DMS 273 (cell line): ENCODE data around the gene ATG10.

Source experiments
- DNase-seq: peaks from one replicate; lab custom pipeline; 2025; ENCODE audit not compliant: unreplicated experiment; lab: John Stamatoyannopoulos, UW

ATG10 gene

DNA sequence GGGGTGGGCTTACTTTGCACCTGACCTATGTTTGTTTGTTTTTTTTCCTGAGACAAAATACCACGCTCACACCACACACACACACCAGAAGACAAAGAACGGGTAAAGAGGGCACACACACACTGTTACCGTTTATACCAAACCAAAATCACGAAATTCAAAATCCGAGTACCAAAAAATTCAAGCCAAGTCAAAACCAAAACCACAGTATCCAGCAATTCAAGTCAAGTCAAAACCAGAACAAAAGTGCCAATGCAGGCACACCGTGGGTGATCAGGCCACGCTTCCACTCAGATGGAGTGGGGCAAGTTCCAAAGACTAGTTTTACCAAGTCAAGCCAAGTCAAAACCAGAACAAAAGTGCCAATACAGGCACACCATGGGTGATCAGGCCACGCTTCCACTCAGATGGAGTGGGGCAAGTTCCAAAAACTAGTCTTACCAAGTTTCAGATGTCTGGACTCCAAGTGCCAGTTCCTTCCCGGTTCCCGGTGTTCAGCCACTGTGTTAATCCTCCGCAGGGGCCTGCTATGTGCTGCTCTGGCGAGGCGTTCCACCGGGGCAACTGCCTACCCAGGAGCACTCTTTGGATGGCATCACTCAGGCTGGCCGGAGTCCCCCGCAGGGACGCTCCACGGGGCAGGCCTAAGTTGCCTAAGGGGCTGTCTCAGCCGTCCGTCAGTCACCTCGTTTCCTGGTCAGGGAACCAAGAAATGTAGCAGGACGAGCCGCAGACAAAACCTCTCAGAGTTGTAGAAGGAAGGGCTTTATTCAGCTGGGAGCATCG lies 300.9 kb downstream of the ATG10 start:
- DNase-seq = peak; percentile 43

DNA sequence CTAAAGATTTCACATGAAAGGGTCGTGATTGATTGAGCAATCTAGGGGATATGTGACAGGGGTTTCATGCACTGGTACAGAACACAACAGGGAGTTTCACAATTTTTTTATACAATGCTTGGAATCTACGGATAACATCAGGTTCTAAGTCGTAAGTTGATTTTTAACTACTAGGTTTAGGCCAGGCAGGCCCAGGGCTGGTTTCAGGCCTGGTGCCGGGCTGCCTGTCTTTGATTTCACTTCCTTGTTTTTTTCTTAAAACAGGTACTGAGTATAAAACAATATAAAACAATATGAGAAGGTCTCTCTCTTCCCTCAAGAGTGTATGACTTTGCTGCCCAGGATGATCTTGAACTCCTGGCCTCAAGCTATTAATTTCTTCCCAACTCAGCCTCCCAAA lies 301.6 kb downstream of the ATG10 start:
- DNase-seq = peak; percentile 57

DNA sequence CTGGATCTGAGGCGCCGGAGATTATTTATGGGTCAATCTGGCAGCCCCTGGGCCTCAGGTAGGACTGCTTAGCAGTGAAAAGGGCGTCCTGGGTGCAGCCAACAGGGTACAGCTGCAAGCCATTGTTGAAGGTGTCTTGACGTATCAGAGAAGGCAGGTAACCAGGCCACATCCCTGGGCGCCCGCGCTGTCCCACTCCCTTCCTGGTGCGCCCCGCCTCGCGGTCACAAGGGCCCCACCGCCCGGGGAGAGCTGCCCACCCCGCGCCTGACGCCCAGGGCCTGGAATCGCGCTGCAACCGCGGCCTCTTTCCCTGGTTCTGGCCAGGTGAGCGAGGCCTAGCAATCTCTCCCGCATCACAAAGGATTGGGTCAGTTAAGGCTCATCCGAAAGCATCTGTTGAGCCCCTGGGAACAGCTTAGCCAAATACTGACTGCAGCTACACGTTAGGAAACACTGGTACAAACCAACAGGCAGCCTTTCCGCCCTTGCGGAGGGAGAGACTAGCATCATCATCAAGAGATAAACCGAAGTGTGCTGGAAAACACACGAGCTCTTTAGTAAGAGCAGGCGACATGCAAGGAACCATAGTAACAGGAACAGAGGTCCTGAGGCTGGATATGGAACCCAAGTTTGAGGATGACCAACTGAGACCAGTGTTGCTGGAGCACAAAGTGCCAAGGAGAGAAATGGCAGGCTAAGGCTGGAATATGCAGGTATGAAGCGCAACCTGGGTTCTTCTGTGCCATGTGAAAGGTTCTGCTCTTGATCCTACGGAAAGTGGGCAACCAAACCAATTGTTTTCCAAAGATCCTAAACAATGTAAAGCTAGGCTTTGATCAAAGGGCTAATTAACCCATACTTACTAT lies 302.8 kb downstream of the ATG10 start:
- peak; percentile 69 for DNase-seq

DNA sequence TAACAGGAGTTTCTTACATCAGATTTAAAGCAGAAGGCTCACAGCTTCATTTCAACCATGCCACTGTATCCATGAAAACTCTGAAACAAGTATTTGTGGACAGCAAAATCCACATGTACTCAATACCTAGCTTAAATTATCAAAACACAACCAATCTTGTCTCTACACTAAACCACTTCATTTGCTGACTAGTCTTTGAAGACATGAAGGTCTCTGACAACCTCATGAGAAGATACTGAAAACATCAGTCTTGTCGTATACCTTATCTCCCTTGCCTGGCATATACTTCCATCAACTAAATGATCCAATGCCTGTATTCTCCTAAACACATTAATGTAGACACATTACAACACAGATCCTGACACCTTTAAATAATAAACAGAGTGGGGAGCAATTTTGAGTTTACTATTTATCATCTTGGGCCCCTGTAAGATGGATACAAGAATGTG lies 303.4 kb downstream of the ATG10 start:
- peak; percentile 39 for DNase-seq

DNA sequence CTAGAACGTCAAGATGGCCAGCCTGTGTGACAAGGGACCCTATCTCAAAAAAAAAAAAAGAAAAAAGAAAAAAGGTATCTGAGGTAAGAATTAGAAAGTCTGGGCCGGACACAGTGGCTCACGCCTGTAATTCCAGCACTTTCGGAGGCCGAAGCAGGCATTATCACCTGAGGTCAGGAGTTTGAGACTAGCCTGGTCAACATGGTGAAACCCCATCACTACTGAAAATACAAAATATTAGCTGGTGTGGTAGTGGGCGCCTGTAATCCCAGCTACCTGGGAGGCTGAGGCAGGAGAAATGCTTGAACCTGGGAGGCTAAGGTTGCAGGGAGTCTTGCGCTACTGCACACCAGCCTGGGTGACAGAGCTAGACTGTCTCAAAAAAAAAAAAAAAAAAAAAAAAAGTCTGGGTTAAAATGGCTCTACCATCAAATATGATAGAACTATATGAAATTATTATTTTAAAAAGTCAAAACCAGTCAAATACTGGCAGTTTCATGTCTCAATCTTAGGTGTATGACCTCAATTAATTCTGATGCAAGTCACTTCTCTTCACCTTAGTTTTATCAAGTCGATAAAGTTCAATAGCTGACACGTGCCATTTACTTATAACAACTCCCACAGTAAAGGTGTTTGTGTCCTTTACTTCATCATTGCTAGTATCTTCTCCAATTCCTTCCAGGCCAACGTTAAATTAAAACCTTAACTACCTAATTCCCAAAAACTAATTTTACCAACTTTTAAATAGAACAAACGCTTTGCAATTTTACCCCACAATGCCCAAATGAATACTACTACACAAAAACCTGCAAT lies 305.2 kb downstream of the ATG10 start:
- peak; percentile 17 for DNase-seq

DNA sequence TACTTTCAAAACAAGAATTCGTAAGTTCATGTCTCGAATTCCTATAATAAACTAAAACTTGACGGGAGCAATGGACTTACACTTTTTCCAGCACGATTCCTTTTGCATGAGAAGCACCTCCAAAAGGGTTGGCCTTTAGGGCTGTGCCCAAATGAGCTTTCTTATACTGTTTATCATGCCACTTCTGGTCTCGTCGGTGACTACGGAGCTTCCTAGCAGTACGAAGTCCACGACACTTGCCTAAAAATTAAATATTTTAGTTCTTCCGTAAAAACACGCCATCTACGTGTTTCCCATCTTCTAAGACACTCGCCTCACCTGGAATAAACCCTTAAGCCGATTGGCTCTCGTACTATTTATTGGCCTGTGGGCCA lies 305.8 kb downstream of the ATG10 start:
- DNase-seq = peak; percentile 60

DNA sequence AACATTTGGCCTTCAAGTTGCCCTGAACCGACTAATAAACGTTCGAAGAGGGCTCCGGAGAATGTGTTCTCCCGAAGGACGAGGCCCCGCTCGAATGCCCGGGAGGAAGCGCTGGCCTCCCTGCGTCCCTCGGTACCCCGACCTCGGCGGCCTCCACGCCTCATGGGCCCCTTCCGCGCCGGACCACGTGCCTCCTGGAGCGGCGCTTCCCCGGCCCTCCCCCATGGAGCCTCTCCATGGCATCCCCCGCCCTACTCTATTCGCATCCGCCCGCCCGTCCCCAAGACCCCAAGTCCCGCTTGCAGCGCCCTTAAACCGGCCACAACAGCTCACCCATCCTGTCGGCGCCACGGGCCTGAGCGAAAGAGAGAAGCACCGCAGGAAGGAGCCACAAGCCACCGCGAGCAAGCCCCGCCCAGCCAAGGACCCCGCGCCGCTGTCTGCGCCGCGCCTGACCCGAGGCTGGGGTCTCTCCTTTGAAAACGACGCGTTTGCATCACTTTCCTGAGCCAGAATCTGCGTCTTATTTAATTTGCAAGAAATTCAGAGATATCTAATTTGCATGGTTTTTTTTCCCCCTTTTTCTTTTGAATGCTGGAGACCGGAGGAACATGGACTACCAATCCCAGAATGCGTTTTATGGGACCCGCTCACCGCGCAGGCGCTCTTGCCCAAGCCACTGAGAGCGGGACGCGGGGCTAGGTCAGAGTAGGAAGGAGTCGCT lies 306.3 kb downstream of the ATG10 start, which contains the start of gene RPS23:
RPS23 (minus strand) TSS at position 368 of the 724 bp plus-strand sequence; CDS start at position 337, 31 bp downstream.
- DNase-seq = peak; percentile 97

DNA sequence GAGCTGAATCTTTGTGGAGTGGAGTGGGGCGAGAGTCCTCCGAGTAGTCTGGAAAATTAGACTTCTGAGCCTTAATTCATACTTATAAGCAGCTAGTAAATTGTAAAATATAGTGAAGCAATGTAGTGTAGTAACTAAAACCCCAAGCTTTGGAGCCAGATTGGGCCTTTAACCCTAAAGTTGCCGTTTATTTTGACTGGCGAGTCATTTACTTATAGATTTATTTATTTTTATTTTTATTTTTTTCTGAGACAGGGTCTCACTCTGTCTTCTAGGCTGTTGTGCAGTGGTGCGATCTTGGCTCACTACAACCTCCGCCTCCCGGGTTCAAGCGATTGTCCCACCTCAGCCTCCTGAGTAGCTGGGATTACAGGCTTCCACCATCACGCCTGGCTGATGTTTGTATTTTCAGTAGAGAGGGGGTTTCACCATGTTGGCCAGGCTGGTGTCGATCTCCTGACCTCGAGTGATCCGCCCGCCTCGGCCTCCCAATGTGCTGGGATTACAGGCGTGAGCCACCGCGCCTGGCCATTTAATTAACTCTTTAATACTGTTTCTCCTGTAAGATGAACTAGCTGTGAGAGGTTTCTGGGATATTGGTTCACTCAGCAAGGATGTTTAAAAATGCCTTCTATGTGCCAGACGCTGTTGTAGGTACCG lies 307.0 kb downstream of the ATG10 start:
- no peak for DNase-seq

DNA sequence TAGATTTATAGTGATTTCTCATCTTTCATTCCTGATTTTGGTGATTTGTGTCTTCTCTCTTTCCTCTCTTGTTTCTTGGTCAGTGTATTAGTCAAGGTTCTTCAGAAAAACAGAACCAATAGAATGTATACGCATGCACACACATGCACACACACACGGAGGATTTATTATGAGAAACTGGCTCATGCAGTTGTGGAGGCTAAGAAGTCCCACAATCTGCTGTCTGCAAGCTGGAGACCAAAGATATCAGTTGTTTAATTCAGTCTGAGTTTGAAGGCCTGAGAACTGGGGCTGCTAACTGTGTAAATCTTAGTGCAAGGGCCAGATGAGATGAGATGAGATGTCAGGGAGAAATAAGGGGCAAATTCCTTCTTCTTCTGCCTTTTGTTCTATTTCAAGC lies 312.1 kb downstream of the ATG10 start:
- no peak for DNase-seq

DNA sequence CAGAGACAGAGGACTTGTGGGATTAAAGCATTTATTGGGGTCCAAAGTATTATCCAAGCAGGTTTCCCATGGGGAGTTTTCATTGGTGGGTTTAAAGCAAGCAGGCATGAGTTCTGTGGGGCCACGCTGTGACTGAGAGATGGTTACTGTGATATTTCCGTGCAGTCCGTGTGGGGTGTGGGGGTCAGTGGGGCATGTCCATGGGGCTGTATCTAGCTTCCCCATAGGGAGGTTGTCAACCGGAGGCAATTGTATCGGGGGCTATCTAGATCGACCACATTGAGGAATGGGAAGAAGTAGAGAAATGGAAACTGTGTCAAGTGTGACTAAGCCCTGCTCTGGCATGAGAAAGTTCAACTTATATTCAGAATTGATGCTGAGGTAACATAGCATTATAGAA lies 313.4 kb downstream of the ATG10 start:
- no peak for DNase-seq

DNA sequence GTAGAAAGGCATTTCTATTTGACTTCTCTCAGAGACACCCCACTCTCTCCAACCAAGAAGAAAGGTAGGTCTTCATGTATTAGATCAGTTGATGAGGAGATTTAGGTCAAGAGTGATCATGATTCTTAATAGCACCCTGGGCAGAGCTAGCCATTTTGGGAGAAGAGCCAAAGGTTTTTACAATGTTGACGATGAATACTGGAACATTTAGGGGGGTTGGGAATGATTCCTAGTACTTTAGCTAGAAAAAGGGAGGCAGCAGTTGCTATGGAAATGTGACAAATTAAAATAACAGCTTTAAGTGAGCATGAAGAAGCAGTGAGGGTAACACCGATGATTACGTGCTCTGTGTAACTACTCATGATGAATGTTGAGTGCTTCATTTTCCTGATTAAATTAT lies 315.8 kb downstream of the ATG10 start:
- DNase-seq = no peak

DNA sequence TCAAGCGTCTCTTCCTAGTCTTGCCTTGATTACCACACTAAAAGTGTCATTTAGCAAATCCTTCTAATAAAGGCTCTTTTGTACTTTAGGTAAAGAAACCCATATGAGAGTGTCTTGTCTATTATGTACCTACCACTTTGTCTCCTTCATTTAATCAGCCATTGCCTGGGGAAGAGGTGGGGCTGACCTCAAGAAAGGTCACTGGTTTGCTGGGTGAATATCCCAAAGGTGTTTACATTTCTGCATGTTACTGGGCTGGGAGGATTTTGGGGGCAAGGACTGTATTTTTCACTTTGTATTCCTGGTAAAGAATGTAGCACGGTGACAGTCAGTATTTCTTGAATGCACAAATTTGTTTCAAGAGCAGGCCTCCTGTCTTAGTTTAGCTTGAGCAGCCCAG lies 318.2 kb downstream of the ATG10 start:
- no peak for DNase-seq

DNA sequence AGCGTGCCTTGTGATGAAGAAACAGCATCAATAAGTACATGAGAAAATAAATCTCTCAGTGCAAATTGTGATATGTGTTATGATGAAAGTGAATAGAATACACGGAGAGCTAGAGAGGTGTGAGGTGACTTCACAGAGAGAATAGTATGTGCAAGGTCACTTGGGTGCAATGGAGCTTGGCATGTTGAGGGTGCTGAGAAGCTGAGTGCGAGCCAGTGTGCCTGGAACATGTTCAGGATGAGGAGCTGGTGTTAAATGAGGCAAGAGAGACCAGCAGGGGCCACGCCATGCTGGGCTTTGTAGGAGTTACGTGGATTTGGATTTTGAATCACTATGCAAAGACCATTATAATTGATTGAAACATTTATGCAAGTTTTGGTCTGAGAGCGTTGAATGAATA lies 319.1 kb downstream of the ATG10 start:
- no peak for DNase-seq

DNA sequence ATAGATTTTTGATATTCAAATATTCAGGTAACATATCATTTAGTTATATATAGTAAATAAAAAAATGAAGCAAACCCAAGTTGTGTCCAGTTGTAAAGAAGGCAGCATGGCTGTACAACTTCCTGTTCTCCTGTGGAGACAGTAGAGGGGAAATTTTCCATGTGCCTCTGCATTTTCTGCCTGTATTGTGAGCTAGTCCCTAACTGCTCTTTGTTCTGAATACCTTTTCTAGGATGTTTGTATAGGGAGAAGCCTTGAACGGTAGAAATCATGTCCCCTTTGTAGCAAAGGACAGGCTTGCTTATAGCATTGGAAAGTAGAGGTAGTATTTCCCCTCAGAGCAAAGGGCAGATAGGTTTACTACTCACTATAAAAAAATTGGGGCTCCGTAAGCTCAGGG lies 319.6 kb downstream of the ATG10 start:
- DNase-seq = no peak

DNA sequence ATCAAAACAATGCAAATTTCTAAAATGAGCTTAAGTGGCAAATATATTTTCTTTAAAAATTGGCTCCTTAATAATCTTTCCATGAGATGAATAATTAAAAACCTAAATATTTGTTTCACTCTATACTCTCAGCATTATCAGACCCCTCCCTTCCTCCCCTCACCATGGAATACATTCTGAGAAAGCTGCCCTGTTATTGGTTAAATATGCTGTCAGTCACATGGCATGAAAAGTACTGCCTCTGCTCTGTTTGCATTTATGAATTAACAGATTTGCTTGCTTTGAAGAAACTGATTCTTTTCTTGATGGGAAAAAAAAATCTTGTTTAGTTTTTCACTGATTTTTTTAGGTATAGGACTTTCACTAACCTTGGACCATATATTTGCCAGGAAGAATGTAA lies 323.3 kb downstream of the ATG10 start:
- peak; percentile 54 for DNase-seq

DNA sequence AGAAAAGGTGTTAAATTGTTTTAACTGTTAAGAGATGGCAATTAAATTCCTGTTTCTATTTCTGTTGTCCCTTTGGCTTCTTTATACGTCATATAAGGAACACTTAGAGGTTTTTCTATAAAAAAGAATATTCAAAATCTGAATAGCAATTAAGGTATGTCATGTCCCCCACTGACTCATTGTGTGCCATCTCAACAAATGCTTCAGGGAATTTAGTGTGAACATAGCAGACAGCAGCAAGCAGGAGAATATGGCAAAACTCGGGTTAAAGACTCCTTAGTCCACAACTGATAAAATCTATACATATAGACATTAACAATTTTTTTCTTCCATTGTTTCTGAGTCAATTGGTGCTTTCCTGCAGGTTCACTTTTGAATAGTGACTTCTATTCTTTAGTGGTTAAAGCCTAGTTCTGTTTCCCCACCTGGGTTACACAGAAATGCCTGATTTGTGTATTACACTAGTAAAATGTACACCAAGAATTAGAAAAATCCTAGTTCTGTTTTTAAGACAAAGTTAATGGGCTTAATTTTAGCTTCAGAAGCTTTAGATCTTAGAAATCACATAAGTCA lies 324.2 kb downstream of the ATG10 start:
- no peak for DNase-seq

DNA sequence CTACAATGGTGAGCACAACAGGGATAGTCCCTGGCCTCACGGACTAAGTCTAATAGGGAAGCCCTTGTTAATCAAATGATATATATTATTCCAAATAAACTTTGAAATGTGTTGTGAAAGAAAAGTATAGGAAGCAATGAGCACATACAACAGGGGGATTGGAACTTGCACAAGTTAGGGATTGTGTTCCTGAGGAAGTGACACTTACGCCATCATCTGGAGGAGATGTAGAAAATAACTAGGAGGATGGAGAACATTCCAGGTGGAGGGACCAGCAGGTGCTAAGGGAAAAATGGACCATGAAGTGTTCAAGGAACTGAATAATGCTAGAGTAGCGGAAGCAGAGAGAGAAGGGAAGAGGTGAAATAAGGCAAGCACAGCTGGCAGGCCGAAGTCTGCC lies 325.1 kb downstream of the ATG10 start:
- DNase-seq = no peak

DNA sequence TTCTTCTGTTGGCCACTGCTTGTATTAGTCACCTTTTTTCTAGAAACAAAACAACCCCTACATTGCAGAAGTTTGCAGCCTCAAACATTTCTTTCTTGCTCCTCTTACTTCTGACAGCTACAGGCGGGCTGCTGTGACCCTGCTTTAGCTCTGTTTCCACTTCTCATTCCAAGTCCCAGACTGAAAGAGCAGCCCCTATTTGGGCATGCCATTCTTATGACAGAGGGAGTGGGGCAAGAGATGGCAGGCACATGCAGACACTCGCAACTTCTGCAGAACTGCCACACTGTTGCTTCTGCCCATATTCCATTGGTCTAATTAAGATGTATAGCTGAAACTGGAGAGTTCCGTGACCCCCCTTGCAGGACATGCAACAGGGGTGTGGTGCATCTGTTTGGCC lies 325.9 kb downstream of the ATG10 start:
- no peak for DNase-seq

DNA sequence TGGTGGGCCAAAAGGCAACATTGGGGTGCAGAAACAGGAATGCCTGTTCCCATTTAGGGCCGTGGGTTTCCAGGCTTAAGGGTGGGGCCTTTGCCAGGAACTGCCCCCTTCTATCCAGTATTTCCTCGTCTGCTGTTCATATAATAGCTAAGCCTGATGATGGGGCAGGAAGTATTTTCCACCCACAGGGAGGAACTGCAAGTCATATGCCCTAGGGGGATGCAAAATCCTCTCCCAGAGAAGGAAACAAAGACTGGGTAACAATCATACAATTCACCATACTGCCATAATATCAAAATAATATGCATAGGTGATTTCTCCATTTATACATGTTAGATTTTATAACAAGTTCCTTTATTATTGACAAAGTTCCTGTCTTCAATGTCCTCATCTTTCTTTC lies 326.8 kb downstream of the ATG10 start:
- no peak for DNase-seq

DNA sequence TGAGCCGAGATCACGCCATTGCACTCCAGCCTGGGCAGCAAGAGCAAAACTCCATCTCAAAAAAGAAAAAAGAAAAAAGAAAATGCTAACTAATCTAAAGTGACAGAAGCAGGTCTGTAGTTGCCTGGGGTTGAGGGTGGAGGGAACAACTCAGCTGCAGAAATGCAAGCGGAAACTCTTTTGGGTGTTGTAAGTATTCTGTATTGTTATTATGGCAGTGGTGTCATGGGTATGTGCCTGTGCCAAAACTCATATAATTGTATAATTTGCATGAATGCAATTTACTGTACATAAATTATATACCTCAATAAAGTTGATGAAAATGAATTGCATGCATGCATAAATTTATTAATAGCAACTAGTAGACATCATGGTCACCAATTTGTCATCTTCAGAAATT lies 329.4 kb downstream of the ATG10 start:
- DNase-seq = no peak
